IMR-90 (cell line): ENCODE results near the gene FRS3.

ENCODE experiments used
- CTCF ChIP-seq: conservative IDR thresholded peaks from 2 replicates; pipeline ENCODE4 v1.5.1; 2012; ENCODE audit warnings: mild to moderate bottlenecking, low read depth, low read length, improper control_type of control experiment
- POLR2A ChIP-seq: IDR thresholded peaks from 2 replicates; pipeline ENCODE4 v1.6.1; 2012; ENCODE audit warnings: mild to moderate bottlenecking, low read depth, low read length
- USF2 ChIP-seq: fragments of 150-350 bp; IDR thresholded peaks from 2 replicates; pipeline ENCODE4 v1.6.1; 2017; ENCODE audit warnings: mild to moderate bottlenecking, antibody characterized with exemption, low read length, low read depth

GRCh38 chr6:41736186-41736733 is 43.4 kb downstream of the FRS3 start:
- TF ChIP-seq POLR2A: no peak
- no peak for TF ChIP-seq USF2
- TF ChIP-seq CTCF: no peak
